GM19099 (cell line): ENCODE data around the gene GSPT2.
"Not testable (repeated sequence)": the region's sequence is repeated elsewhere in the genome, so short reads cannot be mapped to it uniquely, and the experiment has no call there.

ENCODE experiments used
- POLR2A ChIP-seq: IDR thresholded peaks from 3 replicates; pipeline ENCODE4 v1.6.1; 2011; ENCODE audit warnings: low read depth; ENCODE audit not compliant: insufficient read length; ENCODE audit errors: extremely low read depth

The GSPT2 gene

GRCh38 chrX:51743179-51743957 is at the start of gene GSPT2:
Gene GSPT2, plus strand, starts transcription at chrX:51743442. Its CDS starts 185 bp downstream, at chrX:51743627.
- TF ChIP-seq POLR2A = peak; percentile 78

GRCh38 chrX:51694254-51694653 is 49.0 kb upstream of the GSPT2 start:
- no peak for TF ChIP-seq POLR2A

GRCh38 chrX:51697397-51697796 is 45.8 kb upstream of the GSPT2 start:
- no peak for TF ChIP-seq POLR2A

- not testable (repeated sequence) for TF ChIP-seq POLR2A
These were observed 32.7 kb upstream of the GSPT2 start, which contains the start of gene CENPVL1 for GRCh38 chrX:51710277-51711164. Gene CENPVL1, plus strand, starts transcription at chrX:51710512. Its CDS starts 0 bp downstream, at chrX:51710512.

GRCh38 chrX:51728202-51728601 is 15.0 kb upstream of the GSPT2 start:
- no peak for TF ChIP-seq POLR2A

GRCh38 chrX:51737091-51737490 is 6.2 kb upstream of the GSPT2 start:
- no peak for TF ChIP-seq POLR2A

- TF ChIP-seq POLR2A = no peak
These were observed 656 bp upstream of the GSPT2 start for GRCh38 chrX:51742586-51742985.

- TF ChIP-seq POLR2A = no peak
These were observed 4.4 kb downstream of the GSPT2 start for GRCh38 chrX:51747671-51748070.

- no peak for TF ChIP-seq POLR2A
These were observed 16.0 kb downstream of the GSPT2 start for GRCh38 chrX:51759055-51759839.

GRCh38 chrX:51760657-51761056 is 17.4 kb downstream of the GSPT2 start:
- TF ChIP-seq POLR2A = no peak

GRCh38 chrX:51766546-51766945 is 23.3 kb downstream of the GSPT2 start:
- no peak for TF ChIP-seq POLR2A

- no peak for TF ChIP-seq POLR2A
These were observed 33.6 kb downstream of the GSPT2 start for GRCh38 chrX:51776851-51777250.

- no peak for TF ChIP-seq POLR2A
These were observed 36.1 kb downstream of the GSPT2 start for GRCh38 chrX:51779306-51779705.

GRCh38 chrX:51795136-51795535 is 51.9 kb downstream of the GSPT2 start:
- no peak for TF ChIP-seq POLR2A
